ENCODE results near the gene IFNGR2.

DNA sequence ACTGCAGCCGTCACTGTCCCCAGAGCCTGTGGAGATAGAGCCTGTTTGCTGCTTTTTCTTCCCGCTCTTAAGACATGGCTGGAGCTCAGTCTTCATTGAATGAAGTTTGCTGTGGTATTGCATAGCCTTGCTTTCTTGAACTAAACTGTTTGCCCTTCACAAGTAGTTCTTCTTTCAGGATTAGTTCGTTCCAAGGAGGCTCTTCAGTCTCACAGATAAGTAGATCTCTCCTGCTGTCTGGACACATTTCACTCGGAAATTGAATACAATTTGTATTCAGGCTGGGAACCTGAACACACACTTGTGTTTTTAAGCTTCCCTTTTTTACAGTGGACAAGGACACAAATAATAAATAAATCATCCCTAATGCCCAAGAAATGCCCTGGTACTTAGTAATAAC, 43.8 kb upstream of the IFNGR2 start:
- TF ChIP-seq SP2 (IDR thresholded peaks at IDR 0.05; ENCODE audit: low read length), result no peak
- no peak for TF ChIP-seq RFX5 (IDR thresholded peaks at IDR 0.05; ENCODE audit: borderline replicate concordance, low read depth, low read length)
- TF ChIP-seq EZH2 (IDR thresholded peaks at IDR 0.05; ENCODE audit: low read depth, low read length, severe bottlenecking), result no peak
- no peak for TF ChIP-seq SIN3A (conservative IDR thresholded peaks at IDR 0.05 in 1 of 2, IDR thresholded peaks at IDR 0.05 in 1 of 2; ENCODE audit: low read depth in 1 of 2, low read length in 2 of 2)
- TF ChIP-seq, protein P1, sequence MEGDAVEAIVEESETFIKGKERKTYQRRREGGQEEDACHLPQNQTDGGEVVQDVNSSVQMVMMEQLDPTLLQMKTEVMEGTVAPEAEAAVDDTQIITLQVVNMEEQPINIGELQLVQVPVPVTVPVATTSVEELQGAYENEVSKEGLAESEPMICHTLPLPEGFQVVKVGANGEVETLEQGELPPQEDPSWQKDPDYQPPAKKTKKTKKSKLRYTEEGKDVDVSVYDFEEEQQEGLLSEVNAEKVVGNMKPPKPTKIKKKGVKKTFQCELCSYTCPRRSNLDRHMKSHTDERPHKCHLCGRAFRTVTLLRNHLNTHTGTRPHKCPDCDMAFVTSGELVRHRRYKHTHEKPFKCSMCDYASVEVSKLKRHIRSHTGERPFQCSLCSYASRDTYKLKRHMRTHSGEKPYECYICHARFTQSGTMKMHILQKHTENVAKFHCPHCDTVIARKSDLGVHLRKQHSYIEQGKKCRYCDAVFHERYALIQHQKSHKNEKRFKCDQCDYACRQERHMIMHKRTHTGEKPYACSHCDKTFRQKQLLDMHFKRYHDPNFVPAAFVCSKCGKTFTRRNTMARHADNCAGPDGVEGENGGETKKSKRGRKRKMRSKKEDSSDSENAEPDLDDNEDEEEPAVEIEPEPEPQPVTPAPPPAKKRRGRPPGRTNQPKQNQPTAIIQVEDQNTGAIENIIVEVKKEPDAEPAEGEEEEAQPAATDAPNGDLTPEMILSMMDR (IDR thresholded peaks at IDR 0.05; ENCODE audit: control extremely low read depth in 1 of 3, insufficient read depth in 1 of 3, low read depth in 1 of 3, low read length in 3 of 3), result no peak
- no peak for TF ChIP-seq PHF8 (conservative IDR thresholded peaks at IDR 0.05; ENCODE audit: low read depth, low read length)
